ENCODE data around the gene FN3KRP. TPM values are rescaled to one million over a fixed set of nuclear protein-coding genes. Genes with fewer than 3 reads are reported as not detected.
A peak's percentile ranks its signal among the peaks of the same experiment; 100 is the strongest.

Gene FN3KRP
- total RNA-seq, 1 experiment from 2014 or later, result 37.7 TPM

DNA sequence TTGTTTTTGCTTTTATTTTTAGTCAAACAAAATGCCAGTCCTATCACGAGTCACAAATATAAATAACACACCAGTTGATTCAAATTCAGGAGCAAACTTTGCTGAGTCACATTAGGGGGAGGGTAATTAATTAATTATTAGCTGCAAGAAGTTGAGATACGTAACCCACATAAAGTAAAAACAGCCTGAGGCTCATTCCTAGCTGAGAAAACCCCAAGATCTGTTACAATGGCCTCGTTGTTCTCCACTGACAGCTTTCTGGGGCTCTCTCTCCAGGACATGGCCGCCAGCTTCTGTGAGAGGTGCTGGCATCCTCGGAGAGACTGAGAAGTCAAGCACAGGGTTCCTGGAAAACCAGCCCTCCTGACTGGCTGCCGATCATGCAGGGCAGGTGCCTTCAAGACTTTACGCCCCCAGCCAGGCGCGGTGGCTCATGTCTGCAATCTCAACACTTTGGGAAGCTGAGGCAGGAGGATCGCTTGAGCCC is 29.1 kb upstream of the FN3KRP start:
- no peak for DNase-seq (ENCODE audit: low read depth)

DNA sequence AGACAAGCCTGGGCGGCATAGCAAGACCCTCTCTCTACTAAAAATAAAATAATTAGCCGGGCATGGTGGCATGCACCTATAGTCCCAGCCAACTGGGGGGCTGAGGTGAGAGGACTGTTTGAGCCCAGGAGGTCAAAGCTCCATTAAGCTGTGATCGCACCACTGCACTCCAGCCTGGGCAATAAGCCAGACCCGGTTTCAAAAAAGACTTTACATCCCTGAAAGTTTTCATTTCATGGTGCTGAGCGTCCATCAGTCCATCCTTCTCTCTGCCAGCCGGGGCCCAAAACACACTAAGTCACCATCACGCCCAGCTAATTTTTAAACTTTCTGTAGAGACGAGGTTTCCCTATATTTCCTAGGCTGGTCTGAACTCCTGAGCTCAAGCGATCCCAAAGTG is 28.6 kb upstream of the FN3KRP start:
- no peak for DNase-seq (ENCODE audit: low read depth)

DNA sequence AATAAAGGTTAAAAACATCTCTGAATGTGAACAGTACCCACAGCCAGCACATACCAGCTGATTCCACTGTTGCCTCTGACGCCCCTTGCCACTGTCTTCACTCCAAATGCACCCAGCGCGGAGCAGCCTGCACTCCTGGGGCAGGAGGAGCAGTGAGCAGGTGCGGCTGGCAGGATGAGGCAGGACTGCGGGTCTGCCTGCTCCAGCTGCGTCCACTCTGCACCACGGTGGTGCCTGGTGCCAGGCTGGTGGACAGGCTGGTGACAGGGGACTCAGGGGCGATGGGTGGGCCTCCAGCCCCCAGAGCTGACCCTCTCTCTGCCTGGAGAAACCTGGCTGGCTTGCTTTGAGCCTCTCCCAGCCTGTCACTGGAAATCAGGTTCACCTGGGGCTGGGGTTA is 27.4 kb upstream of the FN3KRP start:
- no peak for DNase-seq (ENCODE audit: low read depth)

DNA sequence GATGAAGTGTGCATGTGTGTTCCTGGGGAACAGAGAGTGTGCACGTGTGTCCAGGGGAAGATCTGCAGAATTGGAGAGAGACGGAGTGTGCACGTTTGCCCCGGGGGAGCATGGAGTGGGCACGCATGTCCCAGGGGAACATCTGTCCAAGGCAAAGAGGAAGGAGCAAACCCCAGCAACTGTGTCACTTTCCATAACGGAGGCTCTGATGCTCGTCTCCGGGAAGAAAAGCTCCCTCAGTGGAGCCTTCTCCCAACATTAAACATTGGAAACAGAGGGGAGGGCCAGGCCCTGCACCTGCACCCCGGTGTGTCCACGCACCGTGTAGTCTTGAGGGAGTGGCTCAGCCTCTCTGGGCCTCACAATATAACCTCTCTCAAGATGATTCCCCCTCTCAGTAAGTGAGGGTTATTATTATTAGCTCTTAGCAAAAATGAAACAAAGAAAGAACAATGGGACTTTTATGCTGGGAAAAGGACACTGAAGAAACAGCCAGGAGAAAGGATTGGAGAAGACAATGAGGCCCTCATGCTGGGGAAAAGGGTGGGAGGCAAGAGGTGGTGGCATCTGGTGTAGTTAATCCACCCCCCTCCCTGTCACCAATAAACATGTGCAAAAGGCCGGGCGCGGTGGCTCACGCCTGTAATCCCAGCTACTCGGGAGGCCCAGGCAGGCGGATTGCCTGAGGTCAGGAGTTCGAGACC is 25.6 kb upstream of the FN3KRP start:
- no peak for DNase-seq (ENCODE audit: low read depth)

DNA sequence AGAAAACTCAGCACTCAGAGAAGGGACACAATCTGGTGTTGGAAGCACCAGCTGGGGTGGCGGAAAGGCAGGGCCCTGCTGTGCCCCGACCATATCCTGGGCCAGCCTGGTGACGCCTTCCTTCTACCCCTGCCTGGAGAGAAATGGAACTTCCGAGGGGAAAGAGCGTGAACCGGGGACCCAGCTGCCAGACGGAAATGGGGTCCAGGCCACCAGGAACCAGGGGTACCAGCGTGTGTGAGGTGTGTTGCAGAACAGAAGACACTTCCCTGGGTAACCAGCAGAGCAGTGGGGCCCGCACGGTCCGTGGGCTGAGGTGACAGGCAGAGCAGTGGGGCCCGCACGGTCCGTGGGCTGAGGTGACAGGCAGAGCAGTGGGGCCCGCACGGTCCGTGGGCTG is 24.8 kb upstream of the FN3KRP start:
- no peak for DNase-seq (ENCODE audit: low read depth)

DNA sequence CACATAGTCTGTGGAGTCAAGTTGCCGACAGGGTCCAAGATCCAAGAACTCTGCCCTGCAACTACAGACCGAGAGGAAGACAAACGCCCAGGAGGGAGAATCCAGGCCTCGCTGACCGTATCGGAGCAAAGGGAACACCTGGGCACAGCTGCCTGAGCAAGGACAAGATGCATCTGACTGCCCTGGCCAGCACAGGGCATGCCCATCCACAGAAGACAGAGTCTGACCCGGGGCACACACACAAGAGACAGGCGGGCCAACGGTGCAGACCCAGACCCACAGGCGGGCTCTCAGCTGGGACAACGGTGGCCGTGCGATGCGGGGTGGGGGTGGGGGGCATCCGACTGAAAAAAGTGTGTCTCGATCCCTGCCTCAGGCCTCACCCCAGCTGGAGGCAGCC is 24.2 kb upstream of the FN3KRP start:
- DNase-seq (ENCODE audit: low read depth), result no peak

DNA sequence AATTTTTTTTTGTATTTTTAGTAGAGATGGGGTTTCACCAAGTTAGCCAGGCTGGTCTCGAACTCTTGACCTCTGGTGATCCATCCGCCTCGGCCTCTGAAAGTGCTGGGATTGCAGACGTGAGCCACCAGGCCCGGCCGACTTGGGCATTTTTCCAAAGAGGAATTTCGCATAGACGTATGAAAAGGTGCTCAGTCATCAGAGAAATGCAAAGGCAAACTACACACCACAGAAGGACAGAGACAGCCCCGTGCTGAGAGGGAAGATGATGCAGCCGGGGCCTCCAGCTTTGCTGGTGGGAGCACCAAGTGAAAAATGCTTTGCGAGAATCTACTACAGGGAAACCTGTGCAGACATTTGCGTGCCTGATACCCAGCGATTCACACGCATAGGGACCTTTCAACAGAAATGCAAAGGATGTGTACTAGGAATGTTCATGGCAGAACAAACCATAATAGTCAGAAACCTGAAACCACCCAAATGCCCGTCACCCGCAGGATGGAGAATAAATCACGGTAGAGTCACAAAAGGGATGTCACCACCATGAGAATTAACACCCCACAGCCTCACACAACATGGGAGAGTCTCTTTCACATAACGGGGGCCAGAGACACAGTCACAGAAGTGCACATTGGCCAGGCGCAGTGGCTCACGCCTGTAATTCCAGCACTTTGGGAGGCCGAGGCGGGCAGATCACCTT is 23.2 kb upstream of the FN3KRP start:
- no peak for DNase-seq (ENCODE audit: low read depth)

DNA sequence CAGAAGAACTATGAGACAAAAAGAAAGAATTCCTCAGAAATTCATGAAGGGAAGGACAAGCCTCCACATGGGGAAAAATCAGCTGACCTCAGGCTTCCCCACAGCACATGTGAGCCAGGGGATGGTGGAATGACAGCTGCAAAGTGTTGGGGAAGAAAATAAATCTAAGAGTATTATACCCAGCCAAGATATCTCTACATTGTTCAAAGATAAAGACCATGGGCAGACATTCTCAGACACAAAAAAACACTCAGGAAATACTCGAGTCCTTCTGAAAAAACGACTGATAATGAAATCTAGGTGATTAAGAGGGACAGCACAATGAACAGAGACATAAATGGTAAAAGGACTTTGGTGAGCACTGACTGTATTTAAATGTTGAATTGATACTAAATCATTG is 21.9 kb upstream of the FN3KRP start:
- no peak for DNase-seq (ENCODE audit: low read depth)

DNA sequence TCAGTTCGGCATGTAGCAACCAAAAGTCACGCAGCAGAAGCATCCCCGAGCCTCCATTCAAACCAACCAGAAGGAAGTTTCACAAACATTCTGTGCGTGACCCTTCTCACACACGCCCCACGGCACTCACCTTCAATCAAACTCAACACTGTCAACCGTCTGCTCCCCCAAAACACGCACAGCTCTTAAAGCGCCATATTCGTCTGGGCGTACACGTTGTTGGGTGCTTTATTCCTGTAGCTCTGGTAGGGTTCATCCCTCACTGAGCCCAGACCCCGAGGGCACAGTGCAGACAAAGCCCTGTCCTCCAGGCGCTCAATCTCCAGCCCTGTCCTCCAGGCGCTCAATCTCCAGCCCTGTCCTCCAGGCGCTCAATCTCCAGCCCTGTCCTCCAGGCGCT is 20.2 kb upstream of the FN3KRP start:
- DNase-seq (ENCODE audit: low read depth), result no peak

DNA sequence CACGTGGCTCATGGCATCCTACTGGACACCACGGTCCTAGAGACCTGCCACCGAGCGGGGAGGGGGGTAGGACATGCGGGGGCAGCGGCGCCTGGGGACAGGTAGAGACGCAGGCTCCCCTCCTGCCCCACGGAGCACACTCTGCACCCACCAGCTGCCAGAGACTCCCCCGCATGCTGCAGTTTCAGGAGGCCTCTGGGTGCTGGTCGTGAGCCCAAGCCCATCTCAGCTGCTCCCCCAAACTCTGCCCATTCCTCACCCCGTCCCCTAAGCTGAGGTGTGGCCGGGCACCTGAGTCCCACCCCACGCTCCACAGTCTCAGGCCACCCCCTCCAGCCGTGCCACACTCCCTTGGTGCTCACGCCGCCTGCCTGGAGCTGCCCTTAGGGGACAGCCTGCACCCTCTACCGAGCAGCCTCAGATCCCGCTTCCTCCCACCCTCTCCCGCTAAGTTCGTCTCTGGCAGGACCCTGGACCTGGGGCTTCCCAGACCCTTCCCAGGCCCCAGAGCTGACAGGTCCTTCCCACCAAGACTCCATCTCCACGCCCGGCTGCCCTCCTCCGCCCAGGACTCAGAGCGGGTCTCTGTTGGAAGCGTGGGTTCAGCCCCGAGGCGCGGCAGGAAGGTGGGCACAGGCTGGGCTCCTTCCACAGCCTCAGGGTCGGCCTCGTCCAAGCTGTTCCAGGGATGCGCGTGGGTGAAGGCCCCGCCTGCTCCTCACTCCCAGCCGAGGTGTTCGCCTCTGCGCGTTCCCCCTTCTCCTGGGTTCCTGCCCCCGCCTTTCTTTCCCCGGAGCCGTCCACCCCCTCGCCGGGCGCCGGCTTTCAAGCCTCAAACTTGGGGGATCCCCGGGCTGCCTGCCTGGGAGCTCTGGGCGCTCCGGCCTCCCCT is 19.3 kb upstream of the FN3KRP start:
- DNase-seq (ENCODE audit: low read depth), result no peak

DNA sequence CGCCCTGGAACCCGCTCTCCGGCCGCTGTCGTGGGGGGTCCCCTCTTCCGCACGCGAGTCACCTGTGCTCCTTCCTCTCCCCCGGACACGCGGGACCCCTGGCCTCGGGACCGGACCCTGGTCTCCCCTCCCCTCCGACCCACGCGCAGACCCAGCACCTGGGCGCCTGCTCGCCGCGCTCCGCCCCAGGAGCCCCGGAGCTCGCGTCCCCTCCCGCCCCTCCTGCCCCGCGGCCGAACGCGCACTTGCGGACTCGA is 18.8 kb upstream of the FN3KRP start:
- no peak for DNase-seq (ENCODE audit: low read depth)

DNA sequence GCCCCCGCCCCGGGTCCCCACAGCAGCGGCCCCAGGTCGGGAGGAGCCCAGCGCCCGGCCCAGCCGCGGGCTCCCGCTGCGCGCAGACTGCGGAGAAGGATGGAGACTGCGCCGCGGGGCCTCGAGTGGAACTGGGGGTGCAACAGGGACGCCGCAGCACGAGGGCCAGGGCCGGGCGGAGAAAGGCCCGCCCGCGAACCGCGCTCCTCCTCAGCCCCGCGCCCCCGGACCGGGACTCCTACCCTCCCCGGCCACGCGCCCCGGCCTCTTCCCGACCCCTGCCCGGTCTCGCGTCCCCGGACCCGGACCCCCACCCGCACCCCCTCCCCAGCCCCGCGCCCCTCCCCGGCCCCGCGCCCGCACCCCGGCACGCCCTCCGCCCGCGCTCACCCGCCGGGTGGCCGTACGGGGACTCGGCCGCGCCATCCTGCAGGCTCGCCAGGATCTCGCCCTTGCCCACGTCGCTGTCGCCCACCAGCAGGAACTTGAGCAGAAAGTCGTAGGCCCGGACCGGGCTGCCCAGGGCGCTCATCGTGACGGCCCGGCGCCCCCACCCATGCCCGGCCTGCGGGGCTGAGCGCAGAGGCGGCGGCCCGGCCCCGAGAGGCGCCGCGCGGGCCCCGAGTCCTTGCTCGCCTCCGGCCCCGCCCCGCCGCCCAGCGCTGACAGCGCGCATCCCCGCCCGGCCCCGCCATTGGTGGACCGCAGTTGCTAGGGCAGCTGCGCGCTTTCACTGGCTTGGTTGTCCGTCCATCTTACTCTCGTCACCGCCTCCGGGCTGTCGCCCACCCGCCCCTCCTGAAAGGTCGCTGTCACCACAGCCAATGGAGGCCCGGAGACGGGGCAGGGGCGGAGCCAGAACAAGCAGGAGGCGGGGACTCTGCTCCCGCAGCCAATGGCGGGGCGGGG is 18.2 kb upstream of the FN3KRP start, which contains the start of gene RAB40B:
Gene RAB40B (minus strand): TSS at position 634 of the 909 bp plus-strand sequence. CDS start 102 bp downstream, at position 532.
- DNase-seq (ENCODE audit: low read depth), result peak; percentile 97

DNA sequence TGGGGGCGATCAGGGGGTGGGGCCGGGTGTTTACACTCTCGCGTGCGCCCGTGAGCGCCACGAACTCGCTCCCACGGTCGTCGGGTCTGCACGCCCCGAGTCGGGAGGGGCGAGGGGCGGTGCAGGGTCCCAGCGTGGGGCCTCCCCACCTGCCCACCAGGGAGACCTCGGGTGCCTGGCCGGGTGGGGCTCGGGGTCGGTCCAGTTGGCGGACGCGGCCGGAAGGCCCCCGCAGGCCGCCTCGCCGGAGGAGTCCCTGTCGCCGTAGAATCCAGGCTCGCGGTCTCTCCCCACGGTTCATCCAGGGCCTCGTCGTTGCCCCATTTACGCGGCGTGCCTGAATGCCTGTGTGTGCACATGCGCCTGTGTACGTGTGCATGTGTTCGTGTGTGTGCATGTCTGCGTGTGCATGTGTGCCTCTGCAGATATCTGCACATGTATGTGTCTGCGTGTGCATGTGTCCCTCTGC is 17.5 kb upstream of the FN3KRP start:
- DNase-seq (ENCODE audit: low read depth), result no peak

DNA sequence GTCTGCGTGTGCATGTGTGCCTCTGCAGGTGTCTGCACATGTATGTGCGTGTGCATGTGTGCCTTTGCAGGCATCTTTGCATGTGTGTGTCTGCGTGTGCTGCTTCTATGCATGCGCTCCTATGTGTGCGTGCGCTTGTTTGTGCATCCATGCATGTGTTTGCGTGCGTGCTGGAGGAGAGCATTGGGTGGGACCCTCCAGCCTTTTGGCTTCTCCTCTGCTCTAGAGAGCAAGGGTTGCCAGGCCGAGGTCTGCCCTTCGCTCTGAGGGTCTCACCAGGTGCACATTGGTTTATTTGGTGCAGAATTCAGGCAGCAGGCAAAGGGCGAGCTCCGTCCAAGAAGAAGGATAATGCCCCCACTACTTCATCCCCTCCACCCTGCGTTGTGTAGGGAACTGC is 17.0 kb upstream of the FN3KRP start:
- DNase-seq (ENCODE audit: low read depth), result no peak

DNA sequence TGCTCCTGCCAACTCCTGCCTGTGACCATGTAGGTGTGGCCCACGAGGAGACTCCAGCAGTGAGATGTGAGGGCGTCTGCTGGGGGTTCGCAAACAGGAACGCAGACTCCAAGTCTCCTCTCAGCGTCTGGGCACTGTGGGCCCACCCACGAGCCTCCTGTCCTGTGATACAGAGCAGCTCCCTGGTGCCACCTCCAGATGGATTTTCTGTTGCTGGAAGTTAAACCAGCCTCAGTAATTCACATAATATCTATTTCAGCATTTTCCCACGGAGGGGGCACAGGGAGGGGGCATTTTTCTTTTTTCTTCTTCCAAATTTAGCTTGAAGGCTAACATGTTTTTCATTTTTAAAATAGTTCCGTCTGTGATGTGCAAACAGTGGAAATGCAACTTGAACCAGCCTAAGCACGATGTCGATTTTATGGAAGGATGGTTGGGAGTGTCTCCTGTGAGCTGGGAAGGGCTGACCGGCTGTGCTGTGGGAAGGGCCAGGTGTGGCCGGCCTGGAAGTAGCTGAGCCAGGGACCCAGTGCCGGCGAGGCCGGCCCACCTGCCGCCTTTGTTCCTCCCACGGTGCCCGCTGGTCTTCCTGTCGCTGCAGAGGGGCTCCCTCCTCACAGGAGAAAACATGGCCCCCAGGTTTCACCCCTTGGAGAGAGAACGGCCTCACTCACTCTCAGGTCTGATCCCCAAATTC is 14.1 kb upstream of the FN3KRP start:
- DNase-seq (ENCODE audit: low read depth), result no peak

DNA sequence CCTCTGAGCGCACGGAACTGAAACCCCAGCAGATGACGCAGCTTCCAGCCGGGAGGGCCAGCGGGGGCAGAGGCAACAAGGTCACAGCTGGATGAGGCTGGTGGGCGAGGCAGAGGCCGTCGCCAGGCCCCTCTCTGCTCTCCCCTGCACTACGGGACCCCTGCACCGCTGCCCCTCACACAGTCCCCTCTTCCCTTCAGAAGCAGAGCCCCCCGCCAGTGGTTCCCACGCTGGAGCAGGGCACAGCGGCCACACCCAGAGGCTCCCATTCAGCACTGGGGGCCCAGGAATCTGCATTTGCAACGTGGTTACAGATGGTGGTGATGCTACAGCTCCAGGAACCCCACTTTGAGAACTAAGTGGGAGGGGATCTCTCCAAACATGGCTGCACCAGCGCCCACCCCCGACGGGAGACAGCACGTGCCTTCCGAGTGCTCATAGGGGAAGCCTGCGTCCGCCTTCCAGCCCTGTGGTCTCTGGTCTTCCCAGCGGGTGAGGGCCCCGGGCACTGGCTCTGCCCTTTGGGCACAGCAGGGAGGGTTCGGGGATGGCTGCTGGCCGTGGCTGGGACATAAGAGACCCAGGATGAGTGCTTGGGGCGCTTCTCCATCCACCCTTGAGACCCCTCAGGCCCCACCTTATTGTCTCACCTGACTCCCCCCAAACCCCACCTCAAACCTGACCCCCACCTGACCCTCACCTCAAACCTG is 13.3 kb upstream of the FN3KRP start:
- no peak for DNase-seq (ENCODE audit: low read depth)

DNA sequence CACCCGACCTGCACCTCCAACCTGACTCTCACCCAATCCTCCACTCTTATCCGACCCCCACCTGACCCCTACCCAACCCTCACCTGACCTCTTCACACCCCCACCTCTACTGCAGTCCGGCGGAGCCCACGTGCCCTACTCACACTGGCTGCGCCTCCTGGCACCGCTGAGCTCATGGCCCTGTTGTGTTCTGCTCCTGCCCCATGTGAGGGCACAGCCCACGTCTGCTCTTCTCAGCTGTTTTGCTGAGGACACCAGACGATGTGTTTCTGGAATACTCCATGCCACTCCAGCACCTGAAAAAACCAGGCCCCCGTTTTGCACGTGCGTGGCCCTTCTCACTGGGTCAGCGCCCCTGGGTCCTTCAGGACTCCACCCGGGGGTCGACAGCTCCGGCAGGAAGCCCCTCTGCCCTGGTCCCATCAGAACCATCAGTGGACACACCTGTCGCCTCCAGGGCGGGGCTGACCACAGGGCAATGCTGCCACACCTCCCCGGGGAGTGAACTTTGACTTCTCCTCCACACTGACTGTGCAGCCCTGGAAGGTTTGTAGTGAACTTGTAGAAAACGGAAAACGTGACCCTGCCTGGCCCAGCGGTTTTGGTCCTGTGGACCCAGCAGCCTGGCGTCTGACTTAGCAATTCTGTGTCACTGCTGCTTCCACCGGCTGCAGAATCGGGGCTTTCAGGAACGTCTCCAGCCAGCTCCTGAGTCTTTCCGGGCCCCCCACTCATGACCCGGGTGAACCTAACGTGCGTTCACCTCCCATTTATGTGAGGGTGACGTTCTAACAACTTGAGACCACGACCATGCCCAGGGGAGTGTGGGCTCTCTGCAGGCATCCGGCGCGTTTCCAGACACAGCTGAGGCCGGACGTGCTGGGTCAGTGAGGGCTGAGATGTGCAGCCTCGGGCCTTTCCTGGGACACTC is 12.3 kb upstream of the FN3KRP start:
- DNase-seq (ENCODE audit: low read depth), result no peak

DNA sequence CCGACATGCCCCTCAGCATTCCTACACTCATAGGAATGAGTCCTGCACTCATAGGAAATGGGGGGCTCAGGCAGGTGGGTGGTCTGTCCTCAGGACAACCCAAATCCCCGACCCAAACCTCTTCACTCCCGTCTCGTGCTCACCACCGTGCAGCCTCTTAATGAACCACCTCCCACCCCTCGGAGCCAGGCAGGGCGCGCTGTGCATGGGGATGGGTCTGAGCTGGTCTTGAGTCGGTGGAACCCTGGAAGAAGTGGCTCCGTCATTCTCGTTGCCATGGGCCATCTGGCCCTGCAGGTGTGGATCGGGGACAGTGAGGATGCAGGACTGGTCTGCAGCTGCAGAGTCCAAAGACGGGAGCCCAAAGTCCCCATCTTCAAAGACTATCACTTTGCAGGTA is 11.6 kb upstream of the FN3KRP start:
- DNase-seq (ENCODE audit: low read depth), result no peak

DNA sequence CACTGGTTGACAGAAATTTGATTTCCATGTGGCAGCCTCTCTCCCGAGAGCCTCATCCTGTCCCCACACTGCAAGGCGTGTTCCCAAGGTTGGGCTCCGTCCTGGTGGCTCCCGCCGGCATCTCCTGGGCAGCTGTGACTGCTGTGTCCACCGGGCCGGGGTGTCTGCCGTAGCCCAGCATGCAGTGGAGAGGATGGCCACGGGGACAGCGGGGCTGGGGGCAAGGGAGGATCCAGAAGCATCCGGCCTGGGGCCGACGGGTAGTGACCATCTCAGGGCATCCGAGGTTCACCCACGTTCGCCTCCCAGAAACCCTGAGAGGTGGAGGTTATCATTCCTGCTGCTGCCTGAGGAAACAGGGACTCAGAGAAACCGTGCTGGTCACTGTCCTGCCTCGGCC is 10.8 kb upstream of the FN3KRP start:
- no peak for DNase-seq (ENCODE audit: low read depth)

Data from LHCN-M2 (cell line).